GM12878 (cell line): ENCODE data around the gene DYNC1H1. TPM values are rescaled to one million over a fixed set of nuclear protein-coding genes. Genes with fewer than 3 reads are reported as not detected.

Experiments used
- ATAC-seq: fragments of 200-7000 bp; cut with Tn5 transposase; 3 replicates; pipeline ENCODE4 v1.9.1; 2020; ENCODE audit warnings: mild to moderate bottlenecking, moderate library complexity
- BruUV-seq: library from RNA; stranded (reverse); fragments of 400-500 nt; replicated peaks from 2 replicates; lab custom pipeline; 2021; lab: Mats Ljungman, UMichigan
- CTCF ChIA-PET: fragments of 300-600 bp; sonication (Branson Sonifier 250); formaldehyde crosslinking; extraction: SDS; loops from one replicate; lab custom pipeline; 2021; ENCODE audit warnings: inconsistent platforms; lab: Yijun Ruan, JAX
- POLR2A ChIA-PET: fragments of 350-600 bp; formaldehyde crosslinking; extraction: SDS; loops from one replicate; lab custom pipeline; 2021; ENCODE audit warnings: inconsistent platforms; lab: Charles Lee
- RAD21 ChIA-PET: fragments of 300-600 bp; sonication (Branson Sonifier 250); formaldehyde crosslinking; loops from one replicate; lab custom pipeline; 2023; ENCODE audit warnings: antibody characterized with exemption; ENCODE audit not compliant: unreplicated experiment; lab: Charles Lee
- SMC1A ChIA-PET: fragments of 300-600 bp; sonication (Branson Sonifier 250); formaldehyde crosslinking; loops from one replicate; lab custom pipeline; 2023; ENCODE audit not compliant: unreplicated experiment, uncharacterized antibody; lab: Charles Lee
- DNase-seq: peaks from one replicate; pipeline ENCODE4 v3.0.0-alpha.2; 2011; ENCODE audit warnings: low read depth, low spot score
- FAIRE-seq: peaks from 3 replicates; lab custom pipeline; 2011; peaks lifted over from hg19 to GRCh38; lab: Jason Lieb, UNC
- H2AFZ ChIP-seq: 2 replicates; pipeline ENCODE4 v1.6.0; 2011; ENCODE audit warnings: low read depth, low read length, control low read depth; ENCODE audit not compliant: control insufficient read depth
- H3K27ac ChIP-seq: 2 replicates; pipeline ENCODE4 v1.5.1; 2011; ENCODE audit warnings: control low read depth; ENCODE audit not compliant: control insufficient read depth, insufficient read depth
- H3K27me3 ChIP-seq, 2 experiments: replicated peaks in 1 of 2; 2 replicates each; pipeline versions ENCODE4 v1.6.0 to v1.6.1; 2011; ENCODE audit warnings: low read length in 1 of 2; ENCODE audit not compliant: control insufficient read depth in 2 of 2, insufficient read depth in 2 of 2
- H3K36me3 ChIP-seq, 2 experiments: 2 replicates each; pipeline ENCODE4 v1.5.1; 2011; ENCODE audit warnings: low read length in 1 of 2; ENCODE audit not compliant: control insufficient read depth in 2 of 2, insufficient read depth in 2 of 2
- H3K4me1 ChIP-seq: 2 replicates; pipeline ENCODE4 v1.6.1; 2011; ENCODE audit warnings: mild to moderate bottlenecking, low read length, moderate library complexity, mixed read lengths; ENCODE audit not compliant: control insufficient read depth, insufficient read depth
- H3K4me2 ChIP-seq: 2 replicates; pipeline ENCODE4 v1.6.0; 2011; ENCODE audit warnings: control low read depth; ENCODE audit not compliant: control insufficient read depth, insufficient read depth
- H3K4me3 ChIP-seq: fragments of 200-600 bp; sonication (generic); 2 replicates; pipeline ENCODE4 v1.5.1; 2016
- H3K79me2 ChIP-seq: 2 replicates; pipeline ENCODE4 v1.6.0; 2011; ENCODE audit warnings: low read length; ENCODE audit not compliant: control insufficient read depth, insufficient read depth
- H3K9ac ChIP-seq: 2 replicates; pipeline ENCODE4 v1.8.0; 2011; ENCODE audit warnings: low read length, control low read depth, mixed read lengths; ENCODE audit not compliant: control insufficient read depth, insufficient read depth
- H3K9me3 ChIP-seq: replicated peaks from 3 replicates; pipeline ENCODE4 v1.5.1; 2011; ENCODE audit warnings: mild to moderate bottlenecking, low read length; ENCODE audit not compliant: control insufficient read depth, insufficient read depth
- H4K20me1 ChIP-seq: 2 replicates; pipeline ENCODE4 v1.6.0; 2011; ENCODE audit not compliant: control insufficient read depth, insufficient read depth
- DPF2 ChIP-seq: fragments of 450-650 bp; IDR thresholded peaks from 2 replicates; pipeline ENCODE4 v1.6.1; 2017; ENCODE audit warnings: mild to moderate bottlenecking
- ESRRA ChIP-seq: IDR thresholded peaks from 2 replicates; pipeline ENCODE4 v1.6.1; 2012; ENCODE audit warnings: mild to moderate bottlenecking, low read length, improper control_type of control experiment
- ETV6 ChIP-seq, 2 experiments: fragments of 450-650 bp in 1 of 2; IDR thresholded peaks in 1 of 2; conservative IDR thresholded peaks in 1 of 2; 2 replicates each; pipeline ENCODE4 v1.6.1; 2014; ENCODE audit warnings: antibody characterized with exemption in 1 of 2, borderline replicate concordance in 1 of 2, low read depth in 1 of 2, mild to moderate bottlenecking in 1 of 2, moderate library complexity in 1 of 2
- JUND ChIP-seq: IDR thresholded peaks from 2 replicates; pipeline ENCODE4 v1.6.1; 2012; ENCODE audit warnings: low read depth, mild to moderate bottlenecking, low read length, improper control_type of control experiment, moderate library complexity
- KDM1A ChIP-seq: fragments of 200-600 bp; sonication (generic); IDR thresholded peaks from 2 replicates; pipeline ENCODE4 v1.6.1; 2016; ENCODE audit warnings: borderline replicate concordance
- RAD21 ChIP-seq: IDR thresholded peaks from 2 replicates; pipeline ENCODE4 v1.6.1; 2011; ENCODE audit warnings: mild to moderate bottlenecking, low read depth, low read length, moderate library complexity; ENCODE audit not compliant: insufficient read depth
- SMAD5 ChIP-seq: IDR thresholded peaks from 2 replicates; pipeline ENCODE4 v1.6.1; 2016; ENCODE audit warnings: antibody characterized with exemption, low read depth
- SREBF1 ChIP-seq: IDR thresholded peaks from 2 replicates; pipeline ENCODE4 v1.6.1; 2012; ENCODE audit warnings: mild to moderate bottlenecking, low read length
- TCF12 ChIP-seq: IDR thresholded peaks from 2 replicates; pipeline ENCODE4 v1.6.1; 2011; ENCODE audit warnings: low read depth, mild to moderate bottlenecking, low read length
- TCF7 ChIP-seq: IDR thresholded peaks from 2 replicates; pipeline ENCODE4 v1.6.1; 2014; ENCODE audit warnings: antibody characterized with exemption, borderline replicate concordance
- WRNIP1 ChIP-seq: IDR thresholded peaks from 2 replicates; pipeline ENCODE4 v1.6.1; 2011; ENCODE audit warnings: low read depth, low read length, improper control_type of control experiment, borderline replicate concordance
- WGBS: methylation state at CpG from one replicate; pipeline ENCODE4 v1.1.6; 2016; ENCODE audit warnings: low lambda C conversion rate; ENCODE audit not compliant: insufficient replicate concordance, insufficient coverage; ENCODE audit errors: missing lambda C conversion rate; 5-methylcytosine and 5-hydroxymethylcytosine counted together
- in situ Hi-C: fragments of 300-500 bp; cut with MboI; formaldehyde crosslinking; loops from 9 replicates; pipeline ENCODE4 v1.14.3; 2018; ENCODE audit warnings: mixed read lengths
- intact Hi-C: fragments of 100-400 bp; cut with micrococcal nuclease; formaldehyde crosslinking; loops from one replicate; pipeline ENCODE4 v1.14.2; 2022; ENCODE audit not compliant: unreplicated experiment
- polyA plus RNA-seq, 11 experiments: library from polyadenylated mRNA; depleted of rRNA in 4 of 11; unstranded in 6 of 11; stranded (reverse) in 5 of 11; fragments of >200 nt; fragmentation: Nextera tagmentation in 4 of 11; fragmentation: Illumina TruSeq in 1 of 11; extraction: Ambion mirVana in 4 of 11; extraction: Trizol in 1 of 11; gene quantifications; 1 replicate in 1 of 11; 2 replicates in 10 of 11; pipeline versions ENCODE4 v1.2.1 to v1.2.3, GENCODE V29; 2011 to 2016; ENCODE audit warnings: inconsistent platforms in 2 of 11, missing spikeins in 2 of 11, low read depth in 1 of 11
- total RNA-seq, 4 experiments: library from RNA; depleted of rRNA in 3 of 4; stranded (reverse); fragments of >200 nt in 3 of 4; fragmentation: Illumina TruSeq in 1 of 4; extraction: Trizol in 1 of 4; gene quantifications; 2 replicates each; pipeline versions ENCODE4 v1.2.1 to v1.2.3, GENCODE V29; 2013 to 2021
- TF ChIP-seq, protein P1 (sequence below): fragments of 450-650 bp; formaldehyde crosslinking; IDR thresholded peaks from 2 replicates; pipeline ENCODE4 v1.4.0; 2022; ENCODE audit warnings: mild to moderate bottlenecking, moderate library complexity
- TF ChIP-seq, protein P2 (sequence below): IDR thresholded peaks from 2 replicates; pipeline ENCODE4 v1.6.1; 2011; ENCODE audit warnings: mild to moderate bottlenecking, low read depth, low read length, moderate library complexity; ENCODE audit not compliant: insufficient replicate concordance
- TF ChIP-seq, protein P3 (sequence below): fragments of 150-350 bp; IDR thresholded peaks from 2 replicates; pipeline ENCODE4 v1.6.1; 2016; ENCODE audit warnings: low read depth, low read length

DYNC1H1 gene
- total and polyA plus RNA-seq, 10 of the 15 experiments (the other 5 are each of a cell fraction or from before 2014, with no cell fraction given) = 38.4 to 291 (median 111) TPM

DNA sequence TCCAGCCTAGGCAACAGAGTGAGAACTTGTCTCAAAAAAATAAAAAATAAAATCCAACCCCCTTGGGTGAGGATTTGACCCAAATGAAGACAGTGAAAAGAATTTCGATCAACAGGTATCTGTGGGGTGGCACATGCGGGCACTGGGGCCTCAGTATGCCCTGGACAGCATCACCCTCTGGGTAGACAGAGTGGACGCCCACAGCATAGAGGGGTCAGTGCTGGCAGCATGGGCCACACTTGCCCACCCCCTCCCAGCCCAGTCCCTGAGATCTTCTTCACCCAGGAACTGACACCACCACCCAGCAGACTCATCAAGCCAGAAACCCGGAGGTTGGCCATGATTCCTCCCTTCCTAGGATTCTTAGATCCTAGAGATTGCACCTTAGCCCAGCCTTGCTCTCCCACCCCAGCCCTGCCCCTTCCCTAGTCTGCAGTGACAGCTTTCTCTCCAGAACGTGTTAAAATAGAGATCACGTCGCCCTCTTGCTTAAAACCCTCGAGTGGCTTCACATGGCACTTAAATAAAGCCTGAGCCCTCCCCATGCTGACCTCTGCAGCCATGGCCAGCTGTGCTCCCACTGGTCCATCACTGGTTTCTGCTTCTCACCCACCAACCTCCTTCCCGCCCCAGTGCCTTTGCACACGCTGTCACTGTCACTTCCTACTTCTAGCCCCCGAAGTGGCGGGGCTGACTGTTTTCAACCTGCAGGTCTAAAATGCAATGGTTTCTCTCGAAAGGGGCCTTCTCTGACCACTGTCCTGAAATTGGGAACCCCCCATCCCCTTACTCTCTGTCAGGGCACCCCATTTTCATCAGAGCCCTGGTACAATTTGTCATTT lies 26.2 kb upstream of the DYNC1H1 start (continued):
- TF ChIP-seq, protein P1, sequence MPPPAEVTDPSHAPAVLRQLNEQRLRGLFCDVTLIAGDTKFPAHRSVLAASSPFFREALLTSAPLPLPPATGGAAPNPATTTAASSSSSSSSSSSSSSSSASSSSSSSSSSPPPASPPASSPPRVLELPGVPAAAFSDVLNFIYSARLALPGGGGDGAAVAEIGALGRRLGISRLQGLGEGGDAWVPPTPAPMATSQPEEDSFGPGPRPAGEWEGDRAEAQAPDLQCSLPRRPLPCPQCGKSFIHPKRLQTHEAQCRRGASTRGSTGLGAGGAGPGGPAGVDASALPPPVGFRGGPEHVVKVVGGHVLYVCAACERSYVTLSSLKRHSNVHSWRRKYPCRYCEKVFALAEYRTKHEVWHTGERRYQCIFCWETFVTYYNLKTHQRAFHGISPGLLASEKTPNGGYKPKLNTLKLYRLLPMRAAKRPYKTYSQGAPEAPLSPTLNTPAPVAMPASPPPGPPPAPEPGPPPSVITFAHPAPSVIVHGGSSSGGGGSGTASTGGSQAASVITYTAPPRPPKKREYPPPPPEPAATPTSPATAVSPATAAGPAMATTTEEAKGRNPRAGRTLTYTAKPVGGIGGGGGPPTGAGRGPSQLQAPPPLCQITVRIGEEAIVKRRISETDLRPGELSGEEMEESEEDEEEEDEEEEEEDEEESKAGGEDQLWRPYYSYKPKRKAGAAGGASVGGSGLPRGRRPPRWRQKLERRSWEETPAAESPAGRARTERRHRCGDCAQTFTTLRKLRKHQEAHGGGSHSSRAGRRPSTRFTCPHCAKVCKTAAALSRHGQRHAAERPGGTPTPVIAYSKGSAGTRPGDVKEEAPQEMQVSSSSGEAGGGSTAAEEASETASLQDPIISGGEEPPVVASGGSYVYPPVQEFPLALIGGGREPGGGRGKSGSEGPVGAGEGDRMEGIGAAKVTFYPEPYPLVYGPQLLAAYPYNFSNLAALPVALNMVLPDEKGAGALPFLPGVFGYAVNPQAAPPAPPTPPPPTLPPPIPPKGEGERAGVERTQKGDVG (CRISPR knock-in tag) = no peak
- TF ChIP-seq, protein P2, sequence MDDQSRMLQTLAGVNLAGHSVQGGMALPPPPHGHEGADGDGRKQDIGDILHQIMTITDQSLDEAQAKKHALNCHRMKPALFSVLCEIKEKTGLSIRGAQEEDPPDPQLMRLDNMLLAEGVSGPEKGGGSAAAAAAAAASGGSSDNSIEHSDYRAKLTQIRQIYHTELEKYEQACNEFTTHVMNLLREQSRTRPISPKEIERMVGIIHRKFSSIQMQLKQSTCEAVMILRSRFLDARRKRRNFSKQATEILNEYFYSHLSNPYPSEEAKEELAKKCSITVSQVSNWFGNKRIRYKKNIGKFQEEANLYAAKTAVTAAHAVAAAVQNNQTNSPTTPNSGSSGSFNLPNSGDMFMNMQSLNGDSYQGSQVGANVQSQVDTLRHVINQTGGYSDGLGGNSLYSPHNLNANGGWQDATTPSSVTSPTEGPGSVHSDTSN = no peak
- TF ChIP-seq ESRRA = no peak
- TF ChIP-seq KDM1A = no peak
- TF ChIP-seq DPF2 = no peak
- no peak for TF ChIP-seq SREBF1

DNA sequence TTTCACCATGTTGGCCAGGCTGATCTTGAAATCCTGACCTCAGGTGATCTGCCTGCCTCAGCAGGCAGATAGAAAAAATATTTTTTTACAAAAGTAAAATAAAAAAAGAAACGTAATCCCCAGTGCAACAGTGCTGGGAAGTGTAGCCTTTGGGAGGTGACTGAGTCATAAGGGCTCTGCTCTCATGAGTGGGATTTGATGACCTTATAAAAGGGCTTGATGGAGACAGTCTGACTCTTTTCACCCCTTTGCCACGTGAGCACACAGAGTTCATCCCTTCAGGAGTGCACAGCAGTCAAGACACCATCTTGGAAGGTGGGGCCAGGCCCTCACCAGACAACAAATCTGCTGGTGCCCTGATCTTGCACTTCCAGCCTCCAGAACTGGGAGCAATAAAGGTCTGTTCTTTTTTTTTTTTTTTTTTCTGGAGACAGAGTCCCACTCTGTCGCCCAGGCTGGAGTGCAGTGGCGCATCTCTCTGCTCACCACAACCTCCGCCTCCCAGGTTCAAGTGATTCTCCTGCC lies 24.7 kb upstream of the DYNC1H1 start:
- WGBS = 58% methylated on average over 4 of the region's 5 CpGs
- intact Hi-C loops (loop anchor here (10.0 kb wide), 1 partner anchor 95 kb away; no protein-coding TSS in a partner anchor), in situ Hi-C loops (no loop called here)
- Histone ChIP-seq H3K4me3 (no peak overlapping the region), H4K20me1 (no peaks in the 10 kb centered on the region), H3K27me3 (no peaks in the 10 kb centered on the region), H3K36me3 (no peaks in the 10 kb centered on the region), H3K9ac (no peak overlapping the region), H3K4me2 (no peak overlapping the region), H3K27ac (no peak overlapping the region), H3K79me2 (no peaks in the 10 kb centered on the region), H3K4me1 (no peaks in the 10 kb centered on the region), H2AFZ (no peak overlapping the region), H3K9me3 (no peaks in the 10 kb centered on the region)
- ChIA-PET RAD21 (no interaction called here), POLR2A (interaction anchor here (0.7 kb wide), 1 partner anchor 113 kb away, joined by 3 read pairs; no protein-coding TSS in a partner anchor), CTCF (no interaction called here), SMC1A (no interaction called here)
- FAIRE-seq (no peak), DNase-seq (no peak), ATAC-seq (no peak)
- no TSS peak for BruUV-seq
- TF ChIP-seq TCF12 = no peak
- TF ChIP-seq, protein P3, sequence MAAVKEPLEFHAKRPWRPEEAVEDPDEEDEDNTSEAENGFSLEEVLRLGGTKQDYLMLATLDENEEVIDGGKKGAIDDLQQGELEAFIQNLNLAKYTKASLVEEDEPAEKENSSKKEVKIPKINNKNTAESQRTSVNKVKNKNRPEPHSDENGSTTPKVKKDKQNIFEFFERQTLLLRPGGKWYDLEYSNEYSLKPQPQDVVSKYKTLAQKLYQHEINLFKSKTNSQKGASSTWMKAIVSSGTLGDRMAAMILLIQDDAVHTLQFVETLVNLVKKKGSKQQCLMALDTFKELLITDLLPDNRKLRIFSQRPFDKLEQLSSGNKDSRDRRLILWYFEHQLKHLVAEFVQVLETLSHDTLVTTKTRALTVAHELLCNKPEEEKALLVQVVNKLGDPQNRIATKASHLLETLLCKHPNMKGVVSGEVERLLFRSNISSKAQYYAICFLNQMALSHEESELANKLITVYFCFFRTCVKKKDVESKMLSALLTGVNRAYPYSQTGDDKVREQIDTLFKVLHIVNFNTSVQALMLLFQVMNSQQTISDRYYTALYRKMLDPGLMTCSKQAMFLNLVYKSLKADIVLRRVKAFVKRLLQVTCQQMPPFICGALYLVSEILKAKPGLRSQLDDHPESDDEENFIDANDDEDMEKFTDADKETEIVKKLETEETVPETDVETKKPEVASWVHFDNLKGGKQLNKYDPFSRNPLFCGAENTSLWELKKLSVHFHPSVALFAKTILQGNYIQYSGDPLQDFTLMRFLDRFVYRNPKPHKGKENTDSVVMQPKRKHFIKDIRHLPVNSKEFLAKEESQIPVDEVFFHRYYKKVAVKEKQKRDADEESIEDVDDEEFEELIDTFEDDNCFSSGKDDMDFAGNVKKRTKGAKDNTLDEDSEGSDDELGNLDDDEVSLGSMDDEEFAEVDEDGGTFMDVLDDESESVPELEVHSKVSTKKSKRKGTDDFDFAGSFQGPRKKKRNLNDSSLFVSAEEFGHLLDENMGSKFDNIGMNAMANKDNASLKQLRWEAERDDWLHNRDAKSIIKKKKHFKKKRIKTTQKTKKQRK = no peak
- no peak for TF ChIP-seq SMAD5
- TF ChIP-seq TCF7 = no peak
- TF ChIP-seq RAD21 = no peak
- TF ChIP-seq ETV6 (conservative IDR thresholded peaks at IDR 0.05 in 1 of 2, IDR thresholded peaks at IDR 0.05 in 1 of 2; ENCODE audit: borderline replicate concordance in 1 of 2, low read depth in 1 of 2) = no peak
- TF ChIP-seq WRNIP1 = no peak
- no peak for TF ChIP-seq JUND
